Erythroblast (primary cell): ENCODE data around the gene KCNQ2.

Source experiments
- DNase-seq, 2 experiments: peaks; one replicate each; lab custom pipeline; 2025; lab: John Stamatoyannopoulos, UW
- GATA1 ChIP-seq: IDR thresholded peaks from 2 replicates; pipeline ENCODE4 v1.6.1; 2011; ENCODE audit warnings: low read depth, mild to moderate bottlenecking, control low read depth, low read length, moderate library complexity
- POLR2A ChIP-seq: IDR thresholded peaks from 2 replicates; pipeline ENCODE4 v1.6.1; 2011; ENCODE audit warnings: mild to moderate bottlenecking, low read length

KCNQ2 gene

DNA sequence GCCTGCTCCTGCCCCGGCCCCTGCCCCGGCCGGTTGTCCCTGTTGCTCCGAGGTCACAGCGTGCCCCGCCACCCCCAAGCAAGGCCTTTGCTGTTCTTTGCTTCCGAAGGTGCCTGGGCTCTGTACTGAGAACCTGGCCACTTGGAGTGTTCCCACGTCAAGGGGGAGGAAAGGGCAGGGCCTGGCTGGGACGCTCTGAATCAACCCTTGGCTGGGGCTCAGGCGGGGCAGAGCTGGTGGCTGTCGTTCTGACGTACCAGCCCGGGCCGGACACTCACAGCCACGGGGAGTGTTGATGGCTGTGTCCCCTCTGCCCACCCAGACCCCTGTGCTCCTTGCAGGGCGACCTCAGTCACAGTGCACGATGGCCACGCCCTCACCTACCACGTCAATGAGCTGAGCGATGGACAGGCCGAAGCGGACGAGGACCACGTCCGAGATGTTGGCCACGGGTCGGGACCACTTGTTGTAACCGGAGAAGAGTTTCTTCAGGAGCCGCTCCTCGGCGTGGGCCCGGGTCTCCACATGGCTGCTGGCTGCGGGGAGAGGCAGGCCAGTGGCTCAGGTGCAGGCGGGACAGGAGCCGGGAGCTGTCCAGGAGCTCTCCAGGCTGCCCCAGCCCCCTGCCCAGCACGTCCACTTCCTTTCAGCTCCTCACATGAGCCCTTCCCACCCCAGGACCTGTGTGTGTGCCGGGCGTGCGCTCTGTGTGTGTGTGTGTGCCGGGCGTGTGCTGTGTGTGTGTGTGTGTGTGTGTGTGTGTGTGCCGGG lies 113.1 kb downstream of the KCNQ2 start:
- DNase-seq, result no peak
- TF ChIP-seq GATA1 (no peak), POLR2A (no peak)

DNA sequence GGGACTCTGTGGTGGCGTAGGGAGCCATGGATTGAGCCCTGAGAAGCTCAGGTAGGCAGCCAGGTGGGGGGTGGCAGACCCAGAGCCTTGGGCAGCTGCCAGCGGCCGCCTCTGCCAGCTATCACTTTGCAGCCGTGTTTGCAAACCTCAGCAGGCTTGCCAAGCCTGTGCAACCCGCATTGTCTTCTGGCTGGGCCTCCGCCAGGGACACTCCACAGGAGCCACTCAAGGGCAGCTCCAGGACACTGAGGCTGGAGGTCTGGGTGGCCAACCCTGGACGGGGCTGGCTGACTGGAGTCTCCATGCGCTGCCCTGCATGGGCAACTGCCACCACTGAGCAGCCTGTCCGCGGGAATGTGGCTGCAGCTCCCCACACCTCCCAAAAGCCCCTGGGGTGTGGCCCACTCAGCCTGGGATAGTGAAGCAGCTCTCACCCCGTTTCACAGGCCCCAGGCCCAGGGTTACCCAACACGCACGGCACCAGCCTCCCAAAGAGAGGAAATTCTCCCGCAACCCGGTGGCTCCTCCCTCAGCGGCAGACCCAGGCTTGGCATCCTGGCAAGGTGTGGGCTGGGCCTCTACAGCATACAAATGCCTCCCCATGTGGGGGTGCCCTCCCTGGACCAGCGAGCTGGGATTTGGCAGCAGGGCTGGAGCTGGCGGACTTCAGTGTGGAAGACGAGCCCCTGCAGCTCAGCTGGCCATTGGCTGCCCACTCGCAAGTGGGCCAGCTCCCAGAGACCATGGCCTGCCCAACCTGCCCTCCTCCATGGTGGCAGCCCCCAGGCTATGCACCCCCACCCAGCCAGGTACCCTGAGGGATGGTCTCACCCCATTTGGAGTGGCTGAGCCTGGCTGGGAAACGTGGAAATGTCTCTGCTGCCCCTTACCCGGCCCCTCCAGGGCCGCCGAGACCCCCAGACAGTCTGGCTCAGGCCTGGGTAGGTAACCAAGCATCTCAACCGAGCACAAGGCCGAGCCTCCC lies 114.2 kb downstream of the KCNQ2 start:
- DNase-seq, result no peak
- TF ChIP-seq GATA1 (no peak), POLR2A (no peak)

DNA sequence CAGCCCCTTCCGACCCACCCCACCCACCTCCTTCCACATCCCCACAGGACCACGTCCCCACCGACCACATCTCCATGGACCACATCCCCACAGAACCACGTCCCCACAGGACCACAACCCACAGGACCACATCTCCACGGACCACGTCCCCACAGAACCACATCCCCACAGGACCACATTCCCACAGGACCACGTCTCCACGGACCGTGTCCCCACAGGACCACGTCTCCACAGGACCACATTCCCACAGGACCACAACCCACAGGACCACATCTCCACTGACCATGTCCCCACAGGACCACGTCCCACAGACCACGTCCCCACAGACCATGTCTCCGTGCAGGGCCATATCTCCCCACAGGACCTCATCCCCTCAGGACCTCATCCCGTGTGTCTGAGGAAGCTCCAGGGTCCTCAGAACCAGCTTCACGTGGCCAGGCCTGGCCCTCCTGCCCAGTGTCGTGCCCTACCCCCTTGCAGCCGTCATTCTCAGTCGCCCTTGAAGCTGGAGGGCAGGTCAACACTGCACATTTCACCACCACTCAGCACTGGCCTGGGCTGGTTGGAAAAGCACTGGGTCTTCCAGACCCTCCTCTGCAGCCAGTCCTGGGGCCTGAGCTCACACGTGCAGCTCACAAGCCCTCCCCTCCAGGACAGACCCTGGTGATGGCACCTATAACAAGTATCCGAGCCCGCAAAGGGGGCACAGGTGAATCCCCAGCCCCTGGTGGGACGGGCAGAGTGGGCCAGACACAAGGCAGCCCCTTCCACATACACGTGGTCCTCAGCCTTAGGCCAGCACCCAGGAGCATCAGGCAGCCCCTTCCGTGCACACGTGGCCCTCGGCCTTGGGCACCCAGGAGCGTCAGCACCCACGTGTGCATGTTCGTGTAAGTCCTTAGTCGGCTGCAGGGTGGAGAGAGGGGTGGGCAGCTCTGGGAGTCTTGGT lies 115.2 kb downstream of the KCNQ2 start:
- TF ChIP-seq POLR2A, result no peak
- TF ChIP-seq GATA1, result no peak
- peak in 1 of 2 experiments; percentile 17 for DNase-seq

DNA sequence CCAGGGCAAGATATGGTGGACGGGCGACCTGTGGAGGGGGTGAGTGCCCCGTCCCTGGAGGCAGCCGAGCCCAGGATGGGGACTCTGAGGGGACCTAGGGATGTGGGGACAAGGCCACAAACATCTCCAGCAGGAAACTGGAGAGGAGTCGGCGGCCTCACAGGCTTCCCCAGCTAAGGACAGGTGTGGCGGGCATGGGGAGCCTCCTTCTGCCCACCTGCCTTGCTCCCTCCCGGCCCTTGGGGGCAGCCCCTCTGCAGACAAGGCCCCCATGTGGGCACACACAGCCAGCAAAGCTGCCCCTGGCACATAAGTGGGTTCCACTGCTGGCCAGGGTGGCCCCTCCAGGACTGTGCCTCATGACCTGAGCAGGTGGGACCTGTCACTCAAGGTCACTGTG lies 115.9 kb downstream of the KCNQ2 start:
- DNase-seq, result no peak
- no peak for TF ChIP-seq GATA1
- TF ChIP-seq POLR2A, result no peak

DNA sequence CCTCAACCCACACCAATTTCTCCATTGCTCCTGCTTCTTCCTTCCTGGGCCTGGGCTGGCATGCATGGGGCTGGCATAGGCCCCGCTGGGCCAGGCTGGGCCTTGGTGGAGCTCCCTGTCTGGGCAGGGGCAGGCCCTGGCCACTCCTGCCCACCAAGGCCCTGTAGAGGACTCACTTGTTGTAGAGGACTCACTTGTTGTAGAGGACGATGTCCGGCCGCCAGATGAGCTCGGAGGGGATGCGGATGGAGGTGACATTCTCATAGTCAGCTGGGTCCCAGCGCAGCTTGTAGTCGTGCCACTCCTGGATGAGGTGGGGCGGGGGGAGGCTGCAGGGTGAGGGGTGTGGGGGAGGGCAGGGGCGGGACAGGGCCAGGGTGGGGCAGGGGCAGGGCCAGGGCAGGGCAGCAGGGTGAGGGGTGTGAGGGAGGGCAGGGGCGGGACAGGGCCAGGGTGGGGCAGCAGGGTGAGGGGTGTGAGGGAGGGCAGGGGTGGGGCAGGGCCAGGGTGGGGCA lies 116.6 kb downstream of the KCNQ2 start:
- TF ChIP-seq POLR2A (no peak), GATA1 (no peak)
- no peak for DNase-seq

DNA sequence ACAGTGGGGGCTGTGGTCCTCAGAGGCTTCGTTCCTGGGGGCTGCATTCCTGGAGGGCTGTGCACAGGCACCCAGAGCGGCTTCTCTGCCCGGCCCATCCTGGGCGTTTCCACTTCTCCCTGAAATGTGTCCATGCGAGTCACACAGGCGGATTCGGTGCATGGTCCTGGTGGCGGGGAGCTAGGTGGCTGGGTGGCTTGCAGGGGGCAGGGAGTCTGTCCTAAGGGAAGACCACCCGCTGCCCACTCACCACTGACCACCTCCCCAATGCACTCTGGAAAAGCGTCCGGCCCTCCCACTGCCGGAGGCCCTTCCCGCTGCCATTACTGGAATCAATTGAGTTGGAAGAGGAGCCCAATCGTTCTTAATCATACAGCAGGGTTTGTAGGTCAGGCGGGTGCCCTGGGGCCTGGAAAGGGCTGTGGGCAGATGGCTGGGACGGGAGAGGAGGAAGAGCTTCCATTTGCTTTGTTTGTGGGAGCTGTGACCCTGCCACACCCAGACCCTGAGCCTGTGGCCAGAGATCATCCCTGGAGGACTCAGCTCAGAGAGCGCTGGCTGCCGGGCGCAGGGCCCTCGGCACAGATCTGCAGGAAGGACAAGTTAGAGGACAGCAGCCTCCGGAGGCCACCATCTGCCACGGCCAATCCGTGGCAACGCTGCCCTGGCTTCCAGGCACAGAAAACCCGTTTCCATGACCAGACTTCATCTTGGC lies 117.7 kb downstream of the KCNQ2 start:
- TF ChIP-seq GATA1, result no peak
- TF ChIP-seq POLR2A, result no peak
- no peak for DNase-seq

DNA sequence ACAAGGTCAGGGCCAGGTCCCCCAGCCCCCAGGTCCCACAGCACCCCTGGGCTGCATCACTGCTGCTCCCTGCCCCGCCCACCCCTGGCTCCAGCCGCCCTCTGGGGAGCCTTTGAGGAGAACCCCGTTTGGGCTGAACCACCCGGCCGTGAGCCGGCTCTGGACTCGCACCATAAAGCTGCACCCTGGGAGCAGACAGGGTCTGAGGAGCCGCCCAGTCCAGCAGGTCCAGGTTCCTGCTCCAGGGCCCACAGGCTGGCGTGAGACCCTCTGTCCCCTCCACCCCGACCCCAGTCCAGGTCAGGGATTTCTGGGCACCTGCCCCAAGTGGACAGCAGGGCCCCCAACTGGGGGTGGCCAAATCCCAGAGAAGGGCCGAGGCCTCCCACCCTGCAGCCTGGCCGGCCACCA lies 119.6 kb downstream of the KCNQ2 start:
- no peak for DNase-seq

DNA sequence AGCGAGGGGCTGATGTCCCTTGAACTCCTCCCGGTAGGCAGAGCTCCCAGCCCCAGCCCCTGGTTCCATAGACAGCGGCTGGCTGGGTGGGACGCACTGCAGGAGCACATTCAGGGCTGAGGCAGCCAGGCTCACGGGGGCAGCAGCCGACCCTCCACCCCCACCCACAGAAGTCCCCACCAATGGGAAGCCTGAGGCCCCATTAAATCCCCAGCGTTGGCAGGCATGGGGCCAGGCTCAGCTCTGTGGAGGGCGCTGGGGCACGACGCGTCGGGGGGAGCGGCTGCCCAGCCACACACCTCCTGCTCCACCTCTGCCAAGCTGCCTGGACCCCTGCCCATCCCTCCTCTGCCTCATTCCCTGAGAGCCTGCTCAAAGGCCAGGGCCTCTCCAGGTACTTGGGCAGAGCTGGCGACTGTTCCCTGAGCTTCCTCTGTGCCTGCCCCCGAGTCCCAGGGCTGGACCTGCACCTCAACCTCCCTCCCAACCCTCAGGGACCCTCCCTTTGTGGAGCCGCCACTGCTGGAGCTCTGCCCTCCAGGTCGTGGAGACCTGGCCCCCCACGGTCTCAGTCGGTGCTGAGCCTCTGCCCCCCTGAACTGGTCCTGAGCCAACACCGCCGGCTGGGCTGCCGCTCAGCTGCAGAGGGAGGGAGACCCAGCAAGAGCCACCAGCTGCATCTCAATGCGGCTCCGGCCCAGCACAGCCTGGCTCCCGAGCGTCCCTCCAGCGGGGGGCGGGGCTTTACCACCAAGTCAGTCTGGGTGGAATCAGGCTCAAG lies 120.5 kb downstream of the KCNQ2 start:
- TF ChIP-seq POLR2A, result no peak
- TF ChIP-seq GATA1, result no peak

More for the DNA sequence above, 119.6 kb downstream of the KCNQ2 start:
- TF ChIP-seq GATA1, result no peak
- no peak for TF ChIP-seq POLR2A

DNA sequence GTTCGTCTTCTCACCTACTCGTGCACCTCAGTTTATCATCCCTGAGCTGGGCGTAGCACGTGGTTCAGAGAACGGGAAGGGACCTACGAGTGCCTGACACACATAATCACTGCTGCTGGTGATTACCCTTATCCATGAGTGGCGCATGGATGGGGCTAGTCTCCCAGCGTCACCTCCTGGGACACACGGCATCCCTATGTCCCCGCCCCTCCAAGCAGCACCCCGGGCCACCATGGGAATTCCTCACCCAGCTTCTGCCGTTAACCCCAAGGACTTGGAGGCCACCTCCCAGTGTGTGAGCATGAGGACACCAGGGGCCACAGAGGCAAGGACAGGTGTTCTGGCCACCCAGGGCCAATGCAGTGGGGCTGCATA lies 121.1 kb downstream of the KCNQ2 start:
- DNase-seq, result no peak
- TF ChIP-seq POLR2A (no peak), GATA1 (no peak)

More for the DNA sequence above, 120.5 kb downstream of the KCNQ2 start:
- no peak for DNase-seq

DNA sequence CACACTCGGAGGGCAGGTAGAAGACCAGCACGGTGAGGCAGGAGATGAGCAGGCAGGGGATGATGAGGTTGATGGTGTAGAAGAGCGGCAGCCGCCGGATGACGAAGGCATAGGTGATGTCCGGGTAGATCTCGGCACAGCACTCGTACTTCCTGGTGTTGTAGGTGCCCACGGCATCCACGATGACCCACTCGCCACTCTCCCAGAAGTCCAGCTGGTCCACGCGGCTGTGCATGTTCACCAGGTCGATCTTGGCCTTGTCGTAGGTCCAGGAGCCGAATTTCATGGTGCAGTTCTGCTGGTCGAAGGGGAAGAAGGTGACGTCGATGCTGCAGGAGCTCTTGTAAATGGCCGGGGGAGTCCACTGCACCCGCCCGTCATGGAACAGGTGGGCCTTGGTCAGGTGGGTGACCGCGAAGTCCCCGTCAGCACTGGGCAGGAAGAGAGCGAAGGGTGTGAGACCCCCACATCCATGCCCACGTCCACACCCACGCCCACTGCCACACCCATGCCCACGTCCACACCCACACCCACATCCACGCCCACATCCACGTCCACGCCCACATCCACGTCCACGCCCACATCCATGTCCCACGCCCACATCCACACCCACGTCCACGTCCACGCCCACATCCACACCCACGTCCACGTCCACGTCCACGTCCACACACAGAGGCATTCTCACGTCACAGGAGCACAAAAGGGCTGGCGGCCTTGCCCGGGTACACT lies 121.7 kb downstream of the KCNQ2 start:
- DNase-seq, result peak; percentile 30 to 39
- TF ChIP-seq POLR2A (no peak), GATA1 (no peak)
